Hematopoietic multipotent progenitor cell treated with erythropoietin and hydrocortisone succinate and interleukin-3 and kit ligand, for 6 days (in vitro differentiated cells): Measurements from ENCODE around the gene FBXW5.

Experiments
- DNase-seq: peaks from one replicate; pipeline ENCODE4 v3.0.0-alpha.2; 2015

The FBXW5 gene

GRCh38 chr9:136949239-136949816 is 4.8 kb upstream of the FBXW5 start:
- no peak for DNase-seq

DNA sequence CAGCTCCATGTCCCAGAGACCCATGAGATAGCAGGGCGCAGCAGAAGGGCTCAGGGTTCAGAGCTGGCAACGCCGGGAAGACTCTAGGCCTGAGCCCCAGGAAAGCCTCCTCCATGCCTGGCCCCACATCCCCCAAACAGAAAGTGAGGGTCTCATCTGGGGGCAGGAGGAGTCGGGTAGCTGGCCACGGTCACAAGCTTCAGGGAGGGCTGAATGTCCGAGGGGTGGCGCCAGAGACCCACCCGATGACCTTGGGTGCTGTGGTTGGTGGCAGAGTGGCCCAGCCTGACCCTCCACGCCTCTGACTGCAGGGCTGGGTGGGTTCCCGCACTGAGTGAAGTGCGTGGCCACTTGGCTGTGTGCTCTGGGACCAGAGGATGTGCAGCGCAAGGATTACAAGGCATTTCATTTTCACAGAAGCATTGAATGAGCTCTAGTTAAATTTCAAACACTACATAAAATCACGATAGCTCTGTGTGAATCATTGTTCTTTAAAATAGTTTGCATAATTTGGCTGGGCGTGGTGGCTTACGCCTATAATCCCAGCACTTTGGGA is 3.5 kb upstream of the FBXW5 start:
- peak; percentile 67 for DNase-seq

- no peak for DNase-seq
Measured at GRCh38 chr9:136947028-136947891, 2.7 kb upstream of the FBXW5 start.

DNA sequence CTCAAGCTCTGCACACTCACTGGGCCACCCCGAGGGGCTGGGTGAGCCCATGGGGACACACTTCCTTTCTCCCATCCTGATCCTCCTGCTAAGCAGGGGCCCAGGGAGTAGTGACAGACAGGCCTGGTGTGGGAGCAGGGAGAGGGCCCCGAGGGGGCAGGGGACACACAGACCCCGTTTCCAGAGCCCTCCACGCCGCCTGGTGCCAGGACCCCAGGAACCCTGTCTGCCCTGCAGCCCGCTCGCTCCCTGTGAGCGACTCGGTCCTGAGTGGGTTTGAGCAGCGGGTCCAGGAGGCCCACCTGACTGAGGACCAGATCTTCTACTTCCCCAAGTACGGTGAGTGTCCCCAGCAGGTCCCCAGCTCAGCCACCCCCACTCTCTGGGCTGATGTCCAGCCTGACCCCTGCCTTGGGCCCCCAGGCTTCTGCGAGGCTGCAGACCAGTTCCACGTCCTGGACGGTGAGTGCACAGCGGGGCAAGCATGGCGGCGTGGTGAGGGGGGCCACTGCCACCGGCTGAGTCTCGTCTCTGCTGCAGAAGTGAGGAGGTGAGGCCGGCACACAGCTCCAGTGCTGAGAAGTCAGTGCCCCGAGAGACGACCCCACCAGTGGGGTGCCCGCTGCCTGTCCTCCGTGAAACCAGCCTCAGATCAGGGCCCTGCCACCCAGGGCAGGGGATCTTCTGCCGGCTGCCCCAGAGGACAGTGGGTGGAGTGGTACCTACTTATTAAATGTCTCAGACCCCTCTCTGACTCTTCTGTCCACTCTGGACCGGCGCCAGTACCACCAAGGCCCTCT is 1.9 kb upstream of the FBXW5 start:
- no peak for DNase-seq

DNA sequence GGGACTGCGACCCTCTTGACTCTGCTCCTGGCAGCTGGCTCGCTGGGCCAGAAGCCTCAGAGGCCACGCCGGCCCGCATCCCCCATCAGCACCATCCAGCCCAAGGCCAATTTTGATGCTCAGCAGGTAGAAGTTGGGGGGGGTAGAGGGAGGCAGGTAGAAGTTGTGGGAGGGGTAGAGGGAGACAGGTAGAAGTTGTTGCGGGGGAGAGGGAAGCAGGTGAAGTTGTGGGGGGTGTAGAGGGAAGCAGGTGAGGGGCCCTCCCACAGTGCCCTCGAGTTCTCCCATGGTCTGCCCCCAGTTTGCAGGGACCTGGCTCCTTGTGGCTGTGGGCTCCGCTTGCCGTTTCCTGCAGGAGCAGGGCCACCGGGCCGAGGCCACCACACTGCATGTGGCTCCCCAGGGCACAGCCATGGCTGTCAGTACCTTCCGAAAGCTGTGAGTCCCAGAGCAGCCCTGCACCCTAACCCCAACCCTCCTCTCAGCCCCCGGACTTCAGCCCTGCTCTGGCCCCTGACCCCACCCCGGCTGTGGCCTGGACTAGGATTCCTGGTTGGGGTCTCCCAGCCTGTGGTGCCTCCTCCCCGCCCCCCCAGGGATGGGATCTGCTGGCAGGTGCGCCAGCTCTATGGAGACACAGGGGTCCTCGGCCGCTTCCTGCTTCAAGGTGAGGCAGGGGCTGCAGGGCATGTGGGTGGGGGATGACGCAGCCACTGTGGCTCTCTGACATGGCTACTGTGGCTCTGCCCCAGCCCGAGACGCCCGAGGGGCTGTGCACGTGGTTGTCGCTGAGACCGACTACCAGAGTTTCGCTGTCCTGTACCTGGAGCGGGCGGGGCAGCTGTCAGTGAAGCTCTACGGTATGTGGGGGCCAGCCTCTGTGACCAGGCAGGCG is 1.0 kb upstream of the FBXW5 start:
- DNase-seq = no peak

- DNase-seq = peak; percentile 62
Measured at GRCh38 chr9:136944212-136944518, 373 bp downstream of the FBXW5 start.

- DNase-seq = peak; percentile 58
Measured at GRCh38 chr9:136943291-136944211, 987 bp downstream of the FBXW5 start.

- no peak for DNase-seq
Measured at GRCh38 chr9:136942881-136943230, 1.7 kb downstream of the FBXW5 start.

DNA sequence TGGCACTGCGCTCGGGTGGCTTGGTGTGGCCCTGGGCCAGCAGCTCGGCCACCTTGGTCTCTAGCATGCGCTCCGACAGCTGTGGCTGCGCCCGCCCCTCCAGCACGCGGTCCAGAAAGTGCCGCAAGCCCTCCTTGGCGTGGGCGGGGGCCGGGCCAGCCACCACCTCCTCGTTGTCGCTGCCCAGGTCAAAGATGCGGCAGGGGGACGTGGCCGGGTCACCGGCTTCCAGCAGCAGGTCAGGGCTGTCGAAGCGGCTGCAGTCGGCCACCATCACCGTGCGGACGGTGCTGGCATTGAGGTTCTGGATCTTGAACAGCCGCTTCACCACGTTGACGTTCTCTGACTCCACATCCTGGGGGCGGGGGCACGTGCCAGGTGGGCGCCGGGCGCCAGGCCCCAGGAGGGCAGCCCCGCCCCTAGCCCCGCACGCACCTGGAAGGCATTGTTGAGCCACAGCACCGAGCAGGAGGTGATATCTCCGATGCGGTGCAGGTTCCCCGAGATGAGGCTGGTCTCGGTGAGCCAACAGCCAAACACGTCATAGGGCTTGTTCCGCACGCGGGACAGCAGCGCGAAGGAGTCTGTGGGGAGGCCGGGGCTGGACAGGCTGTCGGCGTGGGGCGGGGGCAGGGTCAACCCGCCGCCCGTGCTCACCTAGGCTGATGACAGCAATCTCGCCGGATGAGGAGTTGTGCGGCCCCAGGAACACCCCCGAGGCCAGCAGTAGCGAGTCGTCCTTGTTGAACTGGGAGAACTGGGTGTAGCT is 2.2 kb downstream of the FBXW5 start:
- DNase-seq = no peak

GRCh38 chr9:136941231-136942111 is 3.1 kb downstream of the FBXW5 start:
- DNase-seq = no peak

GRCh38 chr9:136940526-136941230 is 3.9 kb downstream of the FBXW5 start:
- DNase-seq = no peak

DNA sequence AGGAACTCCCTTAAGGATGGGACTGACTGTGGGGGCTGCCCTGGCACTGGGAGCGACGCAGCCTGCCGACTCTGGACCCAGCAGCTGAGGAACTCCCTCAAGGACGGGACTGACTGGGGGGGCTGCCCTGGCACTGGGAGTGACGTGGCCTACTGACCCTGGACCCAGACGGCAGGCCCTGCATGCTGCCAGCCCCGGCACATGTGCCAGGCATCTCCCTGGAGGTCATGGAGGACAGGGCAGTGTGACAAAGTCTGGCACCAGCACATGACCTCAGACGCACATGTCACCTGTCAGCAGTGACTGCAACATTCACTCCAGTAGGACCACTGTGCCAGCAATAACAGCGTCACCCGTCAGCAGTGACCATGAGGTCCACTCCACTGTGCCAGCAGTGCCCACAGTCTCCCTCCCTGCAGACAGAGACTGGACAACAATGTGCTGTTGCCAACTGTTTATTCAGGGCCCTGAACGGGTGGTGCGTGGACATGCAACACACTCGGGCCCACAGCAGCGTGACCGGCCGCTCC is 4.5 kb downstream of the FBXW5 start:
- no peak for DNase-seq

- no peak for DNase-seq
Measured at GRCh38 chr9:136939431-136939995, 5.0 kb downstream of the FBXW5 start.

DNA sequence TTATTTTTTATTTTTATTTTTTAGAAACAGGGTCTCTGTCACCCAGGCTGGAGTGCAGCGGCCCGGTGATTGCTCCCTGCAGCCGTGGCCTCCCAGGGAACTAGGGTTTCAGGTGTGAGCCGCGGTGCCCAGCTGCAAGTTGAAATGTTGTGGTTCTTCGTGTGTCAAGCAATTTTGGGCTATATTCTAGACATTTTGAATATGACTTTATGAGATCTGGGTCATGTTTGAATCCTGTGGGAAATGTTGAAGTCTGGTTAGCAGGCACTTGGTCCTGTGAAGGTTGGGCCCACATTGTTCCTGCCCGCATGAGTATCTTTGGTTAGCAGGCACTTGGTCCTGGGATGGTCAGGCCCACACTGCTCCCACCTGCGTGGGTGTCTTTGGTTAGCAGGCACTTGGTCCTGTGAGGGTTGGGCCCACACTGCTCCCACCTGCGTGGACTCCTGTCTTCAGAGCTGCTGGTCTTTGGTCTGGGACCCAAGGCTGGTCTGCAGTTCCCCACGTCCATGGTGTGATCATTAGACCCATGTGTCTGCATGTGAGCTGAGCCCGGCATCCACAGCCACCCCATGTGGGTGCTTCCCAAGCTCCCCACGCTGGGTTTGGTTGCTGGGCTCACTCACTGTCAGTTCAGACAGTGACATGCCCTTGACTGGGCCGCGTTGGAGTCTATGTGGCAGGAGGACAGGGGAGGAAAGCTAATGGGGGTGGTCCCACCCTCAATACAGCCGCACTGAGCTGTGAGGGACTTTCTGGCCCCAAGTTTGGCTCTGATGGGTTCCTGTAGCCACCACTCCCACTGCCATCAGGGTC is 7.1 kb downstream of the FBXW5 start:
- no peak for DNase-seq

- DNase-seq = no peak
Measured at GRCh38 chr9:136936645-136937170, 7.8 kb downstream of the FBXW5 start.

GRCh38 chr9:136935651-136936050 is 8.9 kb downstream of the FBXW5 start:
- DNase-seq = no peak

DNA sequence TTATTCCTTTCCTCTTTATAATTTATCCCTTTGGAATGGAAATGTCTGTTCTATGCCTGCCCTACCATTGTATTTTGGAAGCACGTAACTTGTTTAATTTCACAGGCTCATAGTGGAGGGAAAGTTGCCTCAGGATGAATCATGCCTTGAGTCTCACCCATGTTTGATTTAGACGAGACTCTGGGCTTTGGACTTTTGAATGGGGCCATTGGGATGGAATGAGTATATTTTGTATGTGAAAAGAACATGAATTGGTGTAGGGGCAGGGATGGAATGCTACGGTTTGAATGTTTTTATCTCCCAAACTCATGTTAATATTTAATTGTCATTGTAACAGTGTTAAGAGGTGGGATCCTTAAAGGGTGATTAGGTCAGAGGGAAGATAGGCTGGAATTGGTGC is 10.3 kb downstream of the FBXW5 start:
- DNase-seq = no peak
